ENCODE measurements around the gene CDT1. TPM values are rescaled to one million over a fixed set of nuclear protein-coding genes. Genes with fewer than 3 reads are reported as not detected.

Gene CDT1
- total and polyA plus RNA-seq, 9 donors, result 0.18 to 3.2 (median 0.95) TPM; not detected in 1

DNA sequence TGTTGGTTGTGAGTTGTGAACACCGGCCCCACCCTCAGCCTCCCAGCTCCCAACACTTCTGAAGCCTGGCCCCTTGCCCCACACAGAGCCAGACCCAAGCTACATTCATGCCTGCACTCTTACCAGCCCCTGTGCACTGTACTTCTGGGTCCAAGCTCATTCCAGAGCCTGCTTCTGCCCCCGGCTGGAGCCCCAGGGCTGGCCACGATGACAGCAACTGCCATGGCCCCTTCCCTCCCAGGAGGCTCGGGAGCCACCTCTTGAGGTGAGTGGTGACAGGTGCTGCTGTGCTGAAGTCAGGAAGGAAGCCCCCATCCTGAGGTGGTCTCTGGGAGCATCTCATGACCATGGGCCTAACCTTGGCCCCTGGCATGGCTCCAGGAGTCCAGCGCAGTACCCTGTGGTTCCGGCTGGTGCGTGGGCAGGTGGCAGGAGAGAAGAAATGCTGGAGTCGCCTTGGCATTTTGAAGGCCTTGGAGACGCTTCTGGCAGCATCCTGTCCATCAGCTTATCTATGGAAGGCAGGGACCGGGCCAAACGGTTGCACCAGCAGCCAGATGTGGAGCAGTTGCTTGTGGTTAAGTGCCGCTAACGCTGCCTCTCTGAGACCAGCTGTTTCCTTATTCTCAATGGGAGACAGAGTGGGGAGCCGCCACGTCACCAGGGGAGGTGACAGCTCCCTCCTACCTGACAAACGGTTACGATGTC is 3.9 kb upstream of the CDT1 start:
- 71 to 76% (median 72%) methylated on average over 17 of the region's 17 CpGs for WGBS, 3 donors
- intact Hi-C loops (cut with DNase I), result no loop called here
- no peak for TF ChIP-seq CTCF (IDR thresholded peaks at IDR 0.05)
- TF ChIP-seq POLR2A (IDR thresholded peaks at IDR 0.05), result no peak
- TF ChIP-seq EP300 (IDR thresholded peaks at IDR 0.05), result no peak
- no peak overlapping the region for H3K27ac ChIP-seq
- H3K27me3 ChIP-seq, result no peaks in the 10 kb centered on the region
- no peak for DNase-seq
- H3K9me3 ChIP-seq, result no peaks in the 10 kb centered on the region
- H3K36me3 ChIP-seq, result no peaks in the 10 kb centered on the region
- no peak overlapping the region for H3K4me3 ChIP-seq
- no peaks in the 10 kb centered on the region for H3K4me1 ChIP-seq (ENCODE audit: insufficient read depth)

GRCh38 chr16:88800277-88800592 is 3.4 kb upstream of the CDT1 start:
- DNase-seq, result no peak
- WGBS, 3 donors, result 89 to 94% (median 93%) methylated on average over 6 of the region's 6 CpGs
- TF ChIP-seq EP300 (IDR thresholded peaks at IDR 0.05) (no peak), POLR2A (IDR thresholded peaks at IDR 0.05) (no peak), CTCF (IDR thresholded peaks at IDR 0.05) (no peak)

DNA sequence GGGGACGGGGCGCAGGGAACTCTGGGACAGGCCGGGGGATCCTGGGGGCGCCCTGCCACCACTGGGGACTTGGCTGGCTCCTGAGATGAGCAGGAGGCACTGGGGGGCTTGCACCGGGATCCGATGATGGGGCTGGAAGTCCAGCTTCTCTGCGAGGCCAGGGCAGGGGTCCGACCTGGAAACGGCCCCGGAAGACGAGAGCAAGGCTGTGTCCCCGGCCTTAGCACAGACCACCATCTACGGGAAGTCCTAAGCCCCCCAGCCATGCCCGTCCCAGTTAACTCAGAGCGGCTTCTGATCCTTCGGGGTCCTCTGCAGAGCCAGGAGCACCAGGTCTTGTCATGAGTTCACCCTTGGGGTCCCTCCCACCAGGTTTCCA is 573 bp downstream of the CDT1 start:
- Histone ChIP-seq H3K4me1 (ENCODE audit: insufficient read depth) (no peaks in the 10 kb centered on the region), H3K9me3 (no peaks in the 10 kb centered on the region), H3K27ac (no peak overlapping the region), H3K4me3 (no peak overlapping the region), H3K36me3 (no peaks in the 10 kb centered on the region), H3K27me3 (no peaks in the 10 kb centered on the region)
- 1 to 3% (median 2%) methylated on average over 9 to 16 of the region's 16 CpGs for WGBS, 3 donors
- intact Hi-C loops (cut with DNase I), result no loop called here
- no peak for TF ChIP-seq CTCF (IDR thresholded peaks at IDR 0.05)
- peak in 2 of 5 donors; percentile 53 to 57 for DNase-seq

More at GRCh38 chr16:88800277-88800592, 3.4 kb upstream of the CDT1 start:
- H3K9me3 ChIP-seq, result no peaks in the 10 kb centered on the region
- intact Hi-C loops (cut with DNase I), result no loop called here
- no peak overlapping the region for H3K4me3 ChIP-seq
- no peaks in the 10 kb centered on the region for H3K27me3 ChIP-seq
- no peaks in the 10 kb centered on the region for H3K4me1 ChIP-seq (ENCODE audit: insufficient read depth)
- no peak overlapping the region for H3K27ac ChIP-seq
- H3K36me3 ChIP-seq, result no peaks in the 10 kb centered on the region

DNA sequence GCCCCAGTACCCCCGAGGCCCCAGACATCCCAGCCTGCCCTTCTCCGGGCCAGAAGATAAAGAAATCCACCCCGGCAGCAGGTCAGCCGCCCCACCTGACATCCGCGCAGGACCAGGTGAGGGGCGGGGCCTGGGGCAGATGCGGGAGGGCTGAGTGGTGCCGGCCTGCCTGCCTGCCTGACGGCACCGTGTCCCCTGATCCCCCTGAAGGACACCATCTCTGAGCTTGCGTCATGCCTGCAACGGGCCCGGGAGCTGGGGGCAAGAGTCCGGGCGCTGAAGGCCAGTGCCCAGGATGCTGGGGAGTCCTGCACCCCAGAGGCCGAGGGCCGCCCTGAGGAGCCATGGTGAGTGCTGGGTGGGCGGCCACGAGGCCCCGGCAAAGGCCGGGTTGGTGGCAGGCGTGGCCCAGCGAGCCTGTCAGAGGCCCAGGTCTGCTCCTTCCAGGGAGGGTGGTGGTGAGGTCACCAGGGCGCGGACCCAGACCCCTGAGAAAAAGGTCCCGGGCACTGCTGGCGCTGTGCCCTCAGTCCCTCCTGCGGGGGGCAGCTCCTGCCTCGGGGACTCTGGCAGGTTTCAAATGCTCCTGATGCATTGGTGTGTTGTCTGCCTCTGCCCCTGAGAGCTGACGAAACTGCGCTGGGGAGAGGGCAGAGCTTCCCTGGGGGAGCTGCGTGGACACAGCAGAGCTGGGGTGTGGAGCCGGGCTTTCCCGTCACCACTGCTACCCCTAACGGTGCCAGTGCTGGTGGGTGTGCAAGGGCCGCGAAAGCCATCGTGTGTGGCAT is 1.2 kb downstream of the CDT1 start:
- H3K4me1 ChIP-seq (ENCODE audit: insufficient read depth), result no peaks in the 10 kb centered on the region
- intact Hi-C loops (cut with DNase I), result no loop called here
- WGBS, 3 donors, result 16 to 29% (median 22%) methylated on average over 28 to 39 of the region's 39 CpGs
- no peaks in the 10 kb centered on the region for H3K27me3 ChIP-seq
- H3K9me3 ChIP-seq, result no peaks in the 10 kb centered on the region
- H3K4me3 ChIP-seq, result no peak overlapping the region
- DNase-seq, result peak in 2 of 5 donors; percentile 50 to 54
- TF ChIP-seq POLR2A (IDR thresholded peaks at IDR 0.05), result no peak
- no peak for TF ChIP-seq CTCF (IDR thresholded peaks at IDR 0.05)
- no peak for TF ChIP-seq EP300 (IDR thresholded peaks at IDR 0.05)
- no peaks in the 10 kb centered on the region for H3K36me3 ChIP-seq
- no peak overlapping the region for H3K27ac ChIP-seq

Measured in ovary (tissue), 9 donors.